ENCODE measurements around the gene PCBP2. TPM values are rescaled to one million over a fixed set of nuclear protein-coding genes. Genes with fewer than 3 reads are reported as not detected.

The PCBP2 gene
- polyA plus RNA-seq, 3 donors = 79.6 to 588 (median 81.9) TPM

- no peak for DNase-seq
- H2AFZ ChIP-seq (ENCODE audit: insufficient read depth, low read depth, low read length, poor library complexity, severe bottlenecking) = no peak overlapping the region
- H3K4me3 Mint-ChIP-seq = no peak overlapping the region
- H3K4me1 Mint-ChIP-seq = no peaks in the 10 kb centered on the region
- no peak for TF ChIP-seq CTCF (IDR thresholded peaks at IDR 0.05)
- intact Hi-C loops (cut with micrococcal nuclease) = no loop called here
- no peaks in the 10 kb centered on the region for H3K9me3 Mint-ChIP-seq
- peaks cover 100% of the 10 kb centered on the region for H4K20me1 ChIP-seq (ENCODE audit: insufficient read depth, low read length)
- H3K9ac ChIP-seq (ENCODE audit: insufficient read depth, low read length, poor library complexity, severe bottlenecking) = no peak overlapping the region
- no peak overlapping the region for H3K4me3 ChIP-seq (replicated peaks in 1 of 3; ENCODE audit: low read depth in 2 of 3, low read length in 3 of 3)
- H3K4me2 ChIP-seq (replicated peaks; ENCODE audit: extremely low read depth, low read length, poor library complexity, severe bottlenecking) = no peak overlapping the region
- no peaks in the 10 kb centered on the region for H3K4me1 ChIP-seq (ENCODE audit: control insufficient read depth in 1 of 2, insufficient read depth in 2 of 2, low read length in 2 of 2)
- 100% methylated on average over 1 of the region's 3 CpGs for WGBS (ENCODE audit: insufficient coverage)
- H3K79me2 ChIP-seq (ENCODE audit: insufficient read depth, low read length) = peaks cover 97% of the 10 kb centered on the region
- H3K36me3 Mint-ChIP-seq = peaks cover 86 to 96% of the 10 kb centered on the region in 2 donors
- H3K27me3 Mint-ChIP-seq (ENCODE audit: low read depth in 3 of 3) = no peaks in the 10 kb centered on the region
- no peaks in the 10 kb centered on the region for H3K9me3 ChIP-seq (replicated peaks in 1 of 2; ENCODE audit: control insufficient read depth in 1 of 2, insufficient read depth in 1 of 2, low read length in 2 of 2)
- no peaks in the 10 kb centered on the region for H3K27me3 ChIP-seq (ENCODE audit: control insufficient read depth in 2 of 2, insufficient read depth in 2 of 2, low read length in 2 of 2)
- peak overlapping the region in 2 of 7 donors; percentile 1 to 31 for H3K27ac Mint-ChIP-seq
- H3K27ac ChIP-seq (ENCODE audit: low read depth in 1 of 2, low read length in 2 of 2) = no peak overlapping the region
- H3K36me3 ChIP-seq (replicated peaks in 1 of 2; ENCODE audit: control insufficient read depth in 1 of 2, insufficient read depth in 2 of 2, low read length in 2 of 2) = peaks cover 100% of the 10 kb centered on the region in 2 donors
Measured at GRCh38 chr12:53461059-53461458, 9.2 kb downstream of the PCBP2 start.

GRCh38 chr12:53461591-53461990 lies 9.7 kb downstream of the PCBP2 start:
- no peak overlapping the region for H3K27ac ChIP-seq (ENCODE audit: low read depth in 1 of 2, low read length in 2 of 2)
- TF ChIP-seq CTCF (IDR thresholded peaks at IDR 0.05) = no peak
- intact Hi-C loops (cut with micrococcal nuclease) = no loop called here
- no peak for DNase-seq
- peaks cover 87 to 96% of the 10 kb centered on the region in 2 donors for H3K36me3 Mint-ChIP-seq
- peaks cover 97% of the 10 kb centered on the region for H3K79me2 ChIP-seq (ENCODE audit: insufficient read depth, low read length)
- H3K4me3 Mint-ChIP-seq = no peak overlapping the region
- WGBS (ENCODE audit: insufficient coverage) = 100% methylated on average over 8 of the region's 8 CpGs
- H3K4me3 ChIP-seq (replicated peaks in 1 of 3; ENCODE audit: low read depth in 2 of 3, low read length in 3 of 3) = no peak overlapping the region
- H3K27ac Mint-ChIP-seq = no peak overlapping the region
- no peaks in the 10 kb centered on the region for H3K4me1 Mint-ChIP-seq
- no peaks in the 10 kb centered on the region for H3K27me3 Mint-ChIP-seq (ENCODE audit: low read depth in 3 of 3)
- H3K36me3 ChIP-seq (replicated peaks in 1 of 2; ENCODE audit: control insufficient read depth in 1 of 2, insufficient read depth in 2 of 2, low read length in 2 of 2) = peaks cover 100% of the 10 kb centered on the region in 2 donors
- no peak overlapping the region for H3K9ac ChIP-seq (ENCODE audit: insufficient read depth, low read length, poor library complexity, severe bottlenecking)
- no peaks in the 10 kb centered on the region for H3K4me1 ChIP-seq (ENCODE audit: control insufficient read depth in 1 of 2, insufficient read depth in 2 of 2, low read length in 2 of 2)
- no peak overlapping the region for H2AFZ ChIP-seq (ENCODE audit: insufficient read depth, low read depth, low read length, poor library complexity, severe bottlenecking)
- H4K20me1 ChIP-seq (ENCODE audit: insufficient read depth, low read length) = peaks cover 100% of the 10 kb centered on the region
- H3K9me3 ChIP-seq (replicated peaks in 1 of 2; ENCODE audit: control insufficient read depth in 1 of 2, insufficient read depth in 1 of 2, low read length in 2 of 2) = no peaks in the 10 kb centered on the region
- H3K9me3 Mint-ChIP-seq = no peaks in the 10 kb centered on the region
- H3K4me2 ChIP-seq (replicated peaks; ENCODE audit: extremely low read depth, low read length, poor library complexity, severe bottlenecking) = no peak overlapping the region
- no peaks in the 10 kb centered on the region for H3K27me3 ChIP-seq (ENCODE audit: control insufficient read depth in 2 of 2, insufficient read depth in 2 of 2, low read length in 2 of 2)

All from CD14-positive monocyte (primary cell).